HCT116 (cell line): ENCODE results near the gene KCTD19. TPM values are rescaled to one million over a fixed set of nuclear protein-coding genes. Genes with fewer than 3 reads are reported as not detected.

Experiments
- ATAC-seq: fragments of 200-7000 bp; cut with Tn5 transposase; 2 replicates; pipeline ENCODE4 v1.9.1; 2020; ENCODE audit warnings: mild to moderate bottlenecking, moderate library complexity
- BruUV-seq: library from RNA; stranded (reverse); fragments of 400-500 nt; replicated peaks from 2 replicates; lab custom pipeline; 2021; lab: Mats Ljungman, UMichigan
- CTCF ChIA-PET: fragments of 300-600 bp; sonication (Branson Sonifier 250); formaldehyde crosslinking; loops from one replicate; lab custom pipeline; 2021; ENCODE audit warnings: antibody characterized with exemption; lab: Charles Lee
- POLR2A ChIA-PET: fragments of 300-600, 350-600 bp; sonication (Branson Sonifier 250); formaldehyde crosslinking; loops from one replicate; lab custom pipeline; 2021; ENCODE audit warnings: antibody characterized with exemption; lab: Charles Lee
- RAD21 ChIA-PET, 2 experiments: fragments of 300-600 bp; sonication (Branson Sonifier 250); formaldehyde crosslinking; loops; one replicate each; lab custom pipeline; 2023; ENCODE audit warnings: low total read pairs in 2 of 2; ENCODE audit not compliant: uncharacterized antibody in 2 of 2, unreplicated experiment in 2 of 2, low non-redundant PET in 1 of 2; lab: Charles Lee
- DNase-seq: peaks from one replicate; pipeline ENCODE4 v3.0.0-alpha.2; 2010; ENCODE audit warnings: low read depth, low spot score
- H2AFZ ChIP-seq: fragments of 200-600 bp; shearing (Covaris generic), sonication (generic); 2 replicates; pipeline ENCODE4 v1.6.1; 2017; ENCODE audit warnings: low read depth, mixed run types, mixed read lengths, antibody characterized with exemption, low read length; ENCODE audit not compliant: poor library complexity, severe bottlenecking
- H3K27ac ChIP-seq: 2 replicates; pipeline ENCODE4 v1.5.1; 2012; ENCODE audit warnings: low read depth, low read length
- H3K27me3 ChIP-seq: fragments of 200-600 bp; sonication (generic); 2 replicates; pipeline ENCODE4 v1.6.1; 2016; ENCODE audit warnings: mixed run types, low read length, mixed read lengths; ENCODE audit not compliant: insufficient read depth
- H3K36me3 ChIP-seq, 2 experiments: fragments of 200-500 bp in 1 of 2; fragments of 200-600 bp in 1 of 2; sonication (Bioruptor generic) in 1 of 2; sonication (generic) in 1 of 2; 2 replicates each; pipeline versions ENCODE4 v1.5.1 to v1.6.1; 2014 to 2016; ENCODE audit warnings: low read length in 2 of 2, inconsistent platforms in 1 of 2, mixed read lengths in 1 of 2, mixed run types in 1 of 2; ENCODE audit not compliant: insufficient read depth in 2 of 2, control insufficient read depth in 1 of 2
- H3K4me1 ChIP-seq, 2 experiments: fragments of 200-600 bp in 1 of 2; sonication (generic) in 1 of 2; 2 replicates each; pipeline versions ENCODE4 v1.5.1 to v1.6.1; 2012 to 2017; ENCODE audit warnings: low read length in 2 of 2, inconsistent platforms in 1 of 2, mild to moderate bottlenecking in 1 of 2, mixed read lengths in 1 of 2, mixed run types in 1 of 2, moderate library complexity in 1 of 2; ENCODE audit not compliant: insufficient read depth in 2 of 2, control insufficient read depth in 1 of 2
- H3K4me2 ChIP-seq: fragments of 200-600 bp; sonication (generic); 2 replicates; pipeline ENCODE4 v1.6.1; 2017; ENCODE audit warnings: mixed run types, low read length, mixed read lengths
- H3K4me3 ChIP-seq, 2 experiments: fragments of 200-600 bp in 1 of 2; sonication (generic) in 1 of 2; replicated peaks in 1 of 2; 2 replicates each; pipeline ENCODE4 v1.5.1; 2011 to 2016; ENCODE audit warnings: low read length in 2 of 2, control low read depth in 1 of 2, low read depth in 1 of 2, mild to moderate bottlenecking in 1 of 2, mixed read lengths in 1 of 2, mixed run types in 1 of 2
- H3K79me2 ChIP-seq: fragments of 200-600 bp; sonication (generic); 2 replicates; pipeline ENCODE4 v1.6.1; 2017; ENCODE audit warnings: mild to moderate bottlenecking, mixed run types, low read length, moderate library complexity, mixed read lengths; ENCODE audit not compliant: insufficient read depth
- H3K9ac ChIP-seq: fragments of 200-600 bp; sonication (generic); 2 replicates; pipeline ENCODE4 v1.6.1; 2016; ENCODE audit warnings: low read length, mixed read lengths
- H3K9me2 ChIP-seq: fragments of 200-600 bp; sonication (generic), shearing (Covaris generic); 2 replicates; pipeline ENCODE4 v1.6.1; 2017; ENCODE audit warnings: mixed run types, mild to moderate bottlenecking, moderate library complexity; ENCODE audit not compliant: insufficient read depth
- H3K9me3 ChIP-seq, 2 experiments: fragments of 200-500 bp in 1 of 2; fragments of 200-600 bp in 1 of 2; sonication (Bioruptor generic) in 1 of 2; sonication (generic) in 1 of 2; 2 replicates each; pipeline ENCODE4 v1.6.1; 2014 to 2017; ENCODE audit warnings: low read length in 2 of 2, mixed read lengths in 2 of 2, inconsistent platforms in 1 of 2, low read depth in 1 of 2, mild to moderate bottlenecking in 1 of 2, mixed run types in 1 of 2, moderate library complexity in 1 of 2; ENCODE audit not compliant: control insufficient read depth in 1 of 2, insufficient read depth in 1 of 2
- H4K20me1 ChIP-seq: fragments of 200-600 bp; sonication (generic), shearing (Covaris generic); 2 replicates; pipeline ENCODE4 v1.6.1; 2017; ENCODE audit warnings: mixed run types, mild to moderate bottlenecking, moderate library complexity; ENCODE audit not compliant: insufficient read depth
- CBX3 ChIP-seq: IDR thresholded peaks from 2 replicates; pipeline ENCODE4 v1.6.1; 2012; ENCODE audit warnings: low read depth
- CTCF ChIP-seq, 3 experiments: fragments of 200-600 bp in 1 of 3; sonication (generic) in 1 of 3; IDR thresholded peaks in 2 of 3; conservative IDR thresholded peaks in 1 of 3; 2 replicates each; pipeline ENCODE4 v1.5.1; 2012 to 2017; ENCODE audit warnings: low read depth in 2 of 3, low read length in 2 of 3, antibody characterized with exemption in 1 of 3, borderline replicate concordance in 1 of 3, control low read depth in 1 of 3, mild to moderate bottlenecking in 1 of 3, mixed read lengths in 1 of 3, mixed run types in 1 of 3, moderate library complexity in 1 of 3; ENCODE audit not compliant: insufficient read depth in 1 of 3
- EGR1 ChIP-seq: IDR thresholded peaks from 2 replicates; pipeline ENCODE4 v1.6.1; 2012; ENCODE audit warnings: low read depth
- ELF1 ChIP-seq: IDR thresholded peaks from 2 replicates; pipeline ENCODE4 v1.6.1; 2012; ENCODE audit warnings: low read depth, borderline replicate concordance
- EZH2 ChIP-seq: fragments of 200-600 bp; sonication (generic); IDR thresholded peaks from 2 replicates; pipeline ENCODE4 v1.6.1; 2017; ENCODE audit warnings: antibody characterized with exemption, mixed run types
- EZH2phosphoT487 ChIP-seq: fragments of 200-600 bp; IDR thresholded peaks from 2 replicates; pipeline ENCODE4 v1.6.1; 2018; ENCODE audit warnings: antibody characterized with exemption, borderline replicate concordance
- JUND ChIP-seq: IDR thresholded peaks from 2 replicates; pipeline ENCODE4 v1.6.1; 2012
- POLR2AphosphoS5 ChIP-seq: IDR thresholded peaks from 2 replicates; pipeline ENCODE4 v1.6.1; 2011; ENCODE audit warnings: mild to moderate bottlenecking, low read depth, low read length, moderate library complexity
- SIN3A ChIP-seq: IDR thresholded peaks from 2 replicates; pipeline ENCODE4 v1.6.1; 2012; ENCODE audit warnings: low read depth
- SP1 ChIP-seq: IDR thresholded peaks from 2 replicates; pipeline ENCODE4 v1.6.1; 2012; ENCODE audit warnings: low read depth
- SRF ChIP-seq: IDR thresholded peaks from 2 replicates; pipeline ENCODE4 v1.6.1; 2012; ENCODE audit warnings: low read depth
- TCF7L2 ChIP-seq: IDR thresholded peaks from 2 replicates; pipeline ENCODE4 v1.7.0; 2011; ENCODE audit warnings: borderline replicate concordance, inconsistent platforms; ENCODE audit not compliant: insufficient read depth, insufficient read length; ENCODE audit errors: extremely low read depth
- YY1 ChIP-seq: IDR thresholded peaks from 2 replicates; pipeline ENCODE4 v1.6.1; 2011; ENCODE audit warnings: low read length, low read depth, moderate library complexity, mild to moderate bottlenecking; ENCODE audit not compliant: insufficient replicate concordance; ENCODE audit errors: extremely low read depth
- ZBTB33 ChIP-seq: IDR thresholded peaks from 2 replicates; pipeline ENCODE4 v1.6.1; 2011; ENCODE audit warnings: mild to moderate bottlenecking, low read length, moderate library complexity; ENCODE audit not compliant: insufficient replicate concordance; ENCODE audit errors: extremely low read depth
- intact Hi-C: fragments of 100-400 bp; cut with micrococcal nuclease; formaldehyde crosslinking; loops from 2 replicates; pipeline ENCODE4 v1.10.0; 2022
- total RNA-seq: library from RNA; stranded (reverse); gene quantifications from one replicate; pipeline ENCODE4 v1.2.1, GENCODE V29; 2021; ENCODE audit not compliant: unreplicated experiment
- TF ChIP-seq, protein P1 (sequence below): IDR thresholded peaks from 2 replicates; pipeline ENCODE4 v1.6.1; 2012
- TF ChIP-seq, protein P2 (sequence below): IDR thresholded peaks from 2 replicates; pipeline ENCODE4 v1.6.1; 2012; ENCODE audit warnings: low read depth

The KCTD19 gene
- total RNA-seq, 1 experiment from 2014 or later: not detected

DNA sequence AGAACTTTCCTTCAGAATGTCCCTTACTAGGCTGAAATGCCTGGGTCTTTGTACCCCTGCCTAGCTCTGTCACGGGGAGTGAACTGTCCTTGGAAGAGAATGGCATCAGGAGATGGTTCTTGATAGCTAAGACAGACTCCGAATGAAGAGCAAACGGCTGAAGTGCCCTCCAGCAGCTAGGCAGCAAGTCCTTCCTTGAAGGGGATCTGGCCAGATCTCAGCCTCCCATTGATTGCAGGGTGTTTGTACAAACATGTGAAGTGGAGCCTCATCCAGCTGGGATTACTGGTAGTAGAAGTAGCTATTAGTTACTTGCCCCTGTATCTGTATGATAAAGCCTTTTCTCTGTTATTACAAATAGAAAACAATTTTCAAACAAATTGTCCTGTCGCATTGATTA lies 31.0 kb upstream of the KCTD19 start:
- TF ChIP-seq CTCF (IDR thresholded peaks at IDR 0.05 in 2 of 3, conservative IDR thresholded peaks at IDR 0.05 in 1 of 3; ENCODE audit: borderline replicate concordance in 1 of 3, insufficient read depth in 1 of 3, low read depth in 2 of 3, low read length in 2 of 3): no peak
- TF ChIP-seq, protein P1, sequence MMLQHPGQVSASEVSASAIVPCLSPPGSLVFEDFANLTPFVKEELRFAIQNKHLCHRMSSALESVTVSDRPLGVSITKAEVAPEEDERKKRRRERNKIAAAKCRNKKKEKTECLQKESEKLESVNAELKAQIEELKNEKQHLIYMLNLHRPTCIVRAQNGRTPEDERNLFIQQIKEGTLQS: no peak
- TF ChIP-seq EGR1: no peak
- TF ChIP-seq EZH2phosphoT487: no peak
- no peak for TF ChIP-seq EZH2
- no peak for TF ChIP-seq POLR2AphosphoS5
- no peak for TF ChIP-seq SP1
- no peak for TF ChIP-seq ELF1
- TF ChIP-seq SRF: no peak
- no peak for TF ChIP-seq CBX3
- TF ChIP-seq YY1: no peak
- no peak for TF ChIP-seq SIN3A
- no peak for TF ChIP-seq TCF7L2
- TF ChIP-seq JUND: no peak
- TF ChIP-seq, protein P2, sequence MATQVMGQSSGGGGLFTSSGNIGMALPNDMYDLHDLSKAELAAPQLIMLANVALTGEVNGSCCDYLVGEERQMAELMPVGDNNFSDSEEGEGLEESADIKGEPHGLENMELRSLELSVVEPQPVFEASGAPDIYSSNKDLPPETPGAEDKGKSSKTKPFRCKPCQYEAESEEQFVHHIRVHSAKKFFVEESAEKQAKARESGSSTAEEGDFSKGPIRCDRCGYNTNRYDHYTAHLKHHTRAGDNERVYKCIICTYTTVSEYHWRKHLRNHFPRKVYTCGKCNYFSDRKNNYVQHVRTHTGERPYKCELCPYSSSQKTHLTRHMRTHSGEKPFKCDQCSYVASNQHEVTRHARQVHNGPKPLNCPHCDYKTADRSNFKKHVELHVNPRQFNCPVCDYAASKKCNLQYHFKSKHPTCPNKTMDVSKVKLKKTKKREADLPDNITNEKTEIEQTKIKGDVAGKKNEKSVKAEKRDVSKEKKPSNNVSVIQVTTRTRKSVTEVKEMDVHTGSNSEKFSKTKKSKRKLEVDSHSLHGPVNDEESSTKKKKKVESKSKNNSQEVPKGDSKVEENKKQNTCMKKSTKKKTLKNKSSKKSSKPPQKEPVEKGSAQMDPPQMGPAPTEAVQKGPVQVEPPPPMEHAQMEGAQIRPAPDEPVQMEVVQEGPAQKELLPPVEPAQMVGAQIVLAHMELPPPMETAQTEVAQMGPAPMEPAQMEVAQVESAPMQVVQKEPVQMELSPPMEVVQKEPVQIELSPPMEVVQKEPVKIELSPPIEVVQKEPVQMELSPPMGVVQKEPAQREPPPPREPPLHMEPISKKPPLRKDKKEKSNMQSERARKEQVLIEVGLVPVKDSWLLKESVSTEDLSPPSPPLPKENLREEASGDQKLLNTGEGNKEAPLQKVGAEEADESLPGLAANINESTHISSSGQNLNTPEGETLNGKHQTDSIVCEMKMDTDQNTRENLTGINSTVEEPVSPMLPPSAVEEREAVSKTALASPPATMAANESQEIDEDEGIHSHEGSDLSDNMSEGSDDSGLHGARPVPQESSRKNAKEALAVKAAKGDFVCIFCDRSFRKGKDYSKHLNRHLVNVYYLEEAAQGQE: no peak
- TF ChIP-seq ZBTB33: no peak
- no peaks in the 10 kb centered on the region for H3K27me3 ChIP-seq
- ChIA-PET CTCF (no interaction called here), RAD21 (no interaction called here), POLR2A (no interaction called here)
- H2AFZ ChIP-seq: no peak overlapping the region
- H3K4me2 ChIP-seq: no peak overlapping the region
- no peaks in the 10 kb centered on the region for H3K79me2 ChIP-seq
- H3K9me3 ChIP-seq: no peaks in the 10 kb centered on the region
- H3K4me1 ChIP-seq: peaks cover 0 to under 1% of the 10 kb centered on the region in 2 experiments; a peak in 1 of 4 replicates
- no peaks in the 10 kb centered on the region for H3K36me3 ChIP-seq
- no peak for DNase-seq
- no TSS peak for BruUV-seq
- no peaks in the 10 kb centered on the region for H4K20me1 ChIP-seq
- no peak overlapping the region for H3K4me3 ChIP-seq
- no peak for ATAC-seq
- intact Hi-C loops: no loop called here
- H3K9ac ChIP-seq: no peak overlapping the region
- no peak overlapping the region for H3K27ac ChIP-seq
- H3K9me2 ChIP-seq: no peaks in the 10 kb centered on the region
